HCEC 1CT (cell line): ENCODE data around the gene DLG2.
"Not testable (repeated sequence)": the region's sequence is repeated elsewhere in the genome, so short reads cannot be mapped to it uniquely, and the experiment has no call there.

Experiments
- DNase-seq: peaks from one replicate; pipeline ENCODE4 v3.0.0-alpha.2; 2017

Gene DLG2

GRCh38 chr11:84887055-84887629 is 740.0 kb downstream of the DLG2 start:
- peak; percentile 59 for DNase-seq

- DNase-seq = no peak
Observed at GRCh38 chr11:84886344-84886743, 740.8 kb downstream of the DLG2 start.

GRCh38 chr11:84884836-84885235 is 742.3 kb downstream of the DLG2 start:
- no peak for DNase-seq

GRCh38 chr11:84882056-84882455 is 745.1 kb downstream of the DLG2 start:
- no peak for DNase-seq

GRCh38 chr11:84871116-84871515 is 756.0 kb downstream of the DLG2 start:
- DNase-seq = no peak

- peak; percentile 48 for DNase-seq
Observed at GRCh38 chr11:84870486-84870885, 756.7 kb downstream of the DLG2 start.

- no peak for DNase-seq
Observed at GRCh38 chr11:84866922-84867321, 760.2 kb downstream of the DLG2 start.

GRCh38 chr11:84865791-84866535 is 761.2 kb downstream of the DLG2 start:
- no peak for DNase-seq

- peak; percentile 45 for DNase-seq
Observed at GRCh38 chr11:84865257-84865656, 761.9 kb downstream of the DLG2 start.

- peak; percentile 56 for DNase-seq
Observed at GRCh38 chr11:84857746-84858145, 769.4 kb downstream of the DLG2 start.

- DNase-seq = peak; percentile 92
Observed at GRCh38 chr11:84855508-84856245, 771.5 kb downstream of the DLG2 start.

- DNase-seq = no peak
Observed at GRCh38 chr11:84854498-84854880, 772.7 kb downstream of the DLG2 start.

GRCh38 chr11:84853841-84854497 is 773.2 kb downstream of the DLG2 start:
- DNase-seq = no peak

GRCh38 chr11:84847842-84848241 is 779.3 kb downstream of the DLG2 start:
- no peak for DNase-seq

- not testable (repeated sequence) for DNase-seq
Observed at GRCh38 chr11:84840201-84840600, 786.9 kb downstream of the DLG2 start.

- DNase-seq = no peak
Observed at GRCh38 chr11:84837402-84838069, 789.6 kb downstream of the DLG2 start.

GRCh38 chr11:84836371-84836770 is 790.8 kb downstream of the DLG2 start:
- no peak for DNase-seq

GRCh38 chr11:84833488-84834088 is 793.6 kb downstream of the DLG2 start:
- DNase-seq = no peak

- no peak for DNase-seq
Observed at GRCh38 chr11:84830372-84830771, 796.8 kb downstream of the DLG2 start.

GRCh38 chr11:84829162-84829561 is 798.0 kb downstream of the DLG2 start:
- DNase-seq = no peak

GRCh38 chr11:84828616-84829015 is 798.5 kb downstream of the DLG2 start:
- DNase-seq = no peak

GRCh38 chr11:84825106-84825660 is 802.0 kb downstream of the DLG2 start:
- no peak for DNase-seq
